ENCODE results near the gene ASCC2. TPM values are rescaled to one million over a fixed set of nuclear protein-coding genes. Genes with fewer than 3 reads are reported as not detected.
"Not testable (repeated sequence)": the region's sequence is repeated elsewhere in the genome, so short reads cannot be mapped to it uniquely, and the experiment has no call there.

The ASCC2 gene
- total RNA-seq, 4 donors from 2014 or later, result 20.5 to 32.6 (median 25.1) TPM

GRCh38 chr22:29757096-29757495 lies 81.0 kb downstream of the ASCC2 start:
- no peaks in the 10 kb centered on the region for H3K27me3 ChIP-seq
- no peak for TF ChIP-seq CTCF (IDR thresholded peaks at IDR 0.05)
- no peak for TF ChIP-seq POLR2A (IDR thresholded peaks at IDR 0.05; ENCODE audit: low read depth)
- TF ChIP-seq POLR2AphosphoS5 (IDR thresholded peaks at IDR 0.05), result no peak
- TF ChIP-seq EP300 (IDR thresholded peaks at IDR 0.05), result no peak
- peaks cover 0 to 5% (median 0%) of the 10 kb centered on the region in 4 donors for H3K4me1 ChIP-seq
- DNase-seq (ENCODE audit: extremely low spot score), result no peak
- 93% methylated on average over 3 of the region's 3 CpGs for WGBS
- no peak overlapping the region for H3K4me3 ChIP-seq
- no peak overlapping the region for H3K27ac ChIP-seq (replicated peaks in 1 of 4)
- intact Hi-C loops (cut with DNase I), result no loop called here
- no peaks in the 10 kb centered on the region for H3K9me3 ChIP-seq
- H3K36me3 ChIP-seq, result peaks cover 0 to 20% (median 14%) of the 10 kb centered on the region in 4 donors

- TF ChIP-seq CTCF (IDR thresholded peaks at IDR 0.05) (no peak), EP300 (IDR thresholded peaks at IDR 0.05) (no peak), POLR2A (IDR thresholded peaks at IDR 0.05; ENCODE audit: low read depth) (no peak), POLR2AphosphoS5 (IDR thresholded peaks at IDR 0.05) (no peak)
- Histone ChIP-seq H3K4me1 (peaks cover 0 to 5% (median 0%) of the 10 kb centered on the region in 4 donors), H3K4me3 (no peak overlapping the region), H3K27ac (replicated peaks in 1 of 4) (no peak overlapping the region), H3K9me3 (no peaks in the 10 kb centered on the region), H3K27me3 (no peaks in the 10 kb centered on the region), H3K36me3 (peaks cover 0 to 22% (median 14%) of the 10 kb centered on the region in 4 donors)
- DNase-seq (ENCODE audit: extremely low spot score), result no peak
- intact Hi-C loops (cut with DNase I), result no loop called here
- 81% methylated on average over 5 of the region's 7 CpGs for WGBS
Observed at GRCh38 chr22:29756341-29756740, 81.7 kb downstream of the ASCC2 start.

- Histone ChIP-seq H3K27ac (replicated peaks in 1 of 4) (no peak overlapping the region), H3K9me3 (no peaks in the 10 kb centered on the region), H3K4me3 (no peak overlapping the region), H3K4me1 (peaks cover 0 to 5% (median 0%) of the 10 kb centered on the region in 4 donors), H3K36me3 (peaks cover 0 to 26% (median 14%) of the 10 kb centered on the region in 4 donors), H3K27me3 (no peaks in the 10 kb centered on the region)
- intact Hi-C loops (cut with DNase I), result no loop called here
- TF ChIP-seq POLR2AphosphoS5 (IDR thresholded peaks at IDR 0.05) (no peak), POLR2A (IDR thresholded peaks at IDR 0.05; ENCODE audit: low read depth) (no peak), EP300 (IDR thresholded peaks at IDR 0.05) (no peak), CTCF (IDR thresholded peaks at IDR 0.05) (no peak)
- no peak for DNase-seq (ENCODE audit: extremely low spot score)
- 88% methylated on average over 9 of the region's 9 CpGs for WGBS
Observed at GRCh38 chr22:29755889-29756288, 82.2 kb downstream of the ASCC2 start.

GRCh38 chr22:29754658-29755395 lies 83.2 kb downstream of the ASCC2 start:
- H3K27ac ChIP-seq (replicated peaks in 1 of 4); intact Hi-C loops (cut with DNase I); DNase-seq (ENCODE audit: extremely low spot score); H3K9me3 ChIP-seq; H3K4me1 ChIP-seq; H3K27me3 ChIP-seq; H3K4me3 ChIP-seq: not testable (repeated sequence)
- WGBS, result 85% methylated on average over 11 of the region's 11 CpGs
- H3K36me3 ChIP-seq, result peaks cover 0 to 35% (median 22%) of the 10 kb centered on the region in 4 donors

GRCh38 chr22:29753808-29754657 lies 84.0 kb downstream of the ASCC2 start:
- no peaks in the 10 kb centered on the region for H3K27me3 ChIP-seq
- peaks cover 0 to 2% (median 0%) of the 10 kb centered on the region in 4 donors for H3K4me1 ChIP-seq
- H3K4me3 ChIP-seq, result no peak overlapping the region
- no peak for DNase-seq (ENCODE audit: extremely low spot score)
- peaks cover 0 to 35% (median 24%) of the 10 kb centered on the region in 4 donors for H3K36me3 ChIP-seq
- intact Hi-C loops (cut with DNase I), result no loop called here
- H3K27ac ChIP-seq (replicated peaks in 1 of 4), result no peak overlapping the region
- no peaks in the 10 kb centered on the region for H3K9me3 ChIP-seq
- no peak for TF ChIP-seq POLR2A (IDR thresholded peaks at IDR 0.05; ENCODE audit: low read depth)
- no peak for TF ChIP-seq POLR2AphosphoS5 (IDR thresholded peaks at IDR 0.05)
- no peak for TF ChIP-seq CTCF (IDR thresholded peaks at IDR 0.05)
- WGBS, result 78% methylated on average over 14 of the region's 16 CpGs

Data from esophagus muscularis mucosa (tissue), 4 donors.